GM18867 (cell line): ENCODE data around the gene GPATCH11.

Source experiments
- ATAC-seq: cut with Tn5 transposase; IDR thresholded peaks from one replicate; pipeline ENCODE4 v1.9.1; 2021; ENCODE audit warnings: mild to moderate bottlenecking, moderate library complexity; ENCODE audit not compliant: unreplicated experiment

GPATCH11 gene

GRCh38 chr2:37104178-37104577 lies 19.9 kb downstream of the GPATCH11 start:
- no peak for ATAC-seq

GRCh38 chr2:37105150-37105549 lies 20.8 kb downstream of the GPATCH11 start:
- no peak for ATAC-seq

GRCh38 chr2:37109523-37109922 lies 25.2 kb downstream of the GPATCH11 start:
- ATAC-seq = no peak

- ATAC-seq = no peak
Observed at GRCh38 chr2:37110306-37111212, 26.2 kb downstream of the GPATCH11 start.

- ATAC-seq = no peak
Observed at GRCh38 chr2:37111958-37112357, 27.6 kb downstream of the GPATCH11 start.

- ATAC-seq = no peak
Observed at GRCh38 chr2:37117566-37117965, 33.2 kb downstream of the GPATCH11 start.

GRCh38 chr2:37119157-37119556 lies 34.8 kb downstream of the GPATCH11 start:
- ATAC-seq = no peak

- no peak for ATAC-seq
Observed at GRCh38 chr2:37125416-37125815, 41.1 kb downstream of the GPATCH11 start.

GRCh38 chr2:37132914-37133313 lies 48.6 kb downstream of the GPATCH11 start:
- no peak for ATAC-seq

- no peak for ATAC-seq
Observed at GRCh38 chr2:37142546-37142945, 58.2 kb downstream of the GPATCH11 start.

- ATAC-seq = no peak
Observed at GRCh38 chr2:37143974-37144373, 59.7 kb downstream of the GPATCH11 start.

GRCh38 chr2:37146062-37146461 lies 61.7 kb downstream of the GPATCH11 start:
- no peak for ATAC-seq

- ATAC-seq = no peak
Observed at GRCh38 chr2:37148325-37148724, 64.0 kb downstream of the GPATCH11 start.
